Measurements from ENCODE around the gene ISY1.
"Not testable (repeated sequence)": the region's sequence is repeated elsewhere in the genome, so short reads cannot be mapped to it uniquely, and the experiment has no call there.

The ISY1 gene

DNA sequence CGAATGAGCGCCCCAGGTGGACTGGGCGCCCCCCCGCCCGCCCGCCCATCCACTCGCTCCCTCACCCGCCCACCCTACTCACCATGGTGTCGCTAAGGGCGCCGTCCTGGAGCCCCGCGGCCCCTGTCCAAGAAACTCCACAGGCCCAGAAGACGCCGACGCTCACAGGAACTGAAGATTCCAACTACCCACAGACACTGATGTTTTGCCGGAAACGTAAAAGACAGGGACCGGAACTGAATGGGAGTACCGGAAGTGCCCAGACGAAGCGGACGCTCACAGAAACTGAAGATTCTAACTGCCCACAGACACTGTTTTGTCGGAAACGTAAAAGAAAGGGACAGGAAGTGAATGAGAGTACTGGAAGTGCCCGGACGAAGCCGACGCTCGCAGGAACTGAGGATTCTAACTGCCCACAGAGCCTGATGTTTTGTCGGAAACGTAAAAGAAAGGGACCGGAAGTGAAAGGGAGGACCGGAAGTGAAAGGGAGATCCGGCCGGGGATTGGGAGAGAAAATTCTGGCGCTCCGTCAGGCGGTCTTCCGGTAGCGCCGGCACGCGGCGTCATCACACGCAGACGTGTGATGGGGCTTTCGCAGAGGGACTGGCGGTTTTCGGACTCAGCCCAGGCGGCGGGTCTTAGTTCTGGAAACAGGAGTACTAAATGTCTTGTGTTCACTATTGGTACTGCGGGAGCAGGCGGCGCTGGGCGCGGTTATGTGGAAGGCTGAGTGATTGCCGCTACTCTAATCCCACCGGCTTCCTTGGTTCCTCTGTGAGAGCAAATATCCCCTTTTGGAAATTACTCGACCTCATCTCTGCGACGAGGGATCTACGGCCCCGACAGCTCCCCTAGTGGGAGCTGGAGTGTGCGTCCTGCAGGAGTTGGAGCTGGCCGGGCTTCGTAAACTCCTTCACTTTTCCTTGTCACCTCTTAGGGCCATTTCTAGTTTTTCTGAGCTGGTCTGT, at the start of gene ISY1:
TSS of gene ISY1 (minus strand) at position 173 of the 969 bp plus-strand sequence. CDS start at position 85, 88 bp downstream.
- peak; percentile 83 for DNase-seq

DNA sequence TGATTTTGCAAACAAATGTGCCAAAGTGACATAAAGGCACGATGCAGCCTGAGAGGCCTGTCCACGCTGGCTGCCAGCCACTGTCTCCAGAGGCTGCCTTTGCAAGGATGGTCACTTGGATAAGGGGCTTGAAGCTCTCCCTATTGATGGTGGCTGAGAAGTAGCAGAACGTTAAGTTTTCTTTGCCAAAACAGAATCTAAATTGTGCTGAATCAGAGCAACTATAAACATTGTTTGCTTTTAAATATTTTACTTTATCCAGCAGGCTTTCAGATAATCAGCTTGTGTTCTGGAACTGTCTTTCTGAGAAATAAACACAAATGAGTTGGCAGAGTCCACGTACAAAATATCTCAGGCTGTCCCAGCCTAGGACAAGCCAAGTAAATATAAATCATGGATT, 46.6 kb upstream of the ISY1 start:
- no peak for DNase-seq

DNA sequence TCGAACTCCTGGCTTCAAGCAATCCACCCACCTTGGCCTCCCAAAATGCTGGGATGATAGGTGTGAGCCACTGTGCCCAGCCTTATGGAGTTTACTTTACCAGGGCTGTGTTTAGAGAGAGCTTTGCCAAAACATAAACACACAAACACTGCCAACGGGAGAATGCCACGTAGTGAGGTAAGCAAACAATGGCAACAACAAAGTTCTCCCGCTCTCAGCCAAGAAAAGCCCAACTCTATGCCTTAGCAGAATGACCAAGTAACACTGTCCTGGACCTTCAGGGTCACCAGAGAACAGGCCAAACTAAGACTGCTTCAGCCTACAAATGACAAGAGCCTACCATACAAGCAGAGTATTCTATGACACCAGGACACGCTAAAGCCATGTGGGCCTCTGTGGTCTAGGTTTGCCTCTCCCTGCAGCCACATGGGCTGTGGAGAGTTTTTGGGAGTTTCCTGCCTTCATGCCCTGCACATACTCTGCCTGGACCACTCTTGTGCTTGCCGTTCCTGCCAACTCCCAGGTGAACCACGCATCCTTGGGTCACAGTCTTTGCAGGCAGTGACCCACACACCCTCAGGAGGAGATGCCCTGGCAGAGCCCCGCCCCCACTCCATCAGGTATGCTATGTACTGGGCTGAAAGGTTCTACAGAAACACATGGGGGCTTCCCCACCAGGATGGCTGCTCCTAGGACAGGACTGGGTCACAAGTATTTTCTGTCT, 44.4 kb upstream of the ISY1 start:
- no peak for DNase-seq

DNA sequence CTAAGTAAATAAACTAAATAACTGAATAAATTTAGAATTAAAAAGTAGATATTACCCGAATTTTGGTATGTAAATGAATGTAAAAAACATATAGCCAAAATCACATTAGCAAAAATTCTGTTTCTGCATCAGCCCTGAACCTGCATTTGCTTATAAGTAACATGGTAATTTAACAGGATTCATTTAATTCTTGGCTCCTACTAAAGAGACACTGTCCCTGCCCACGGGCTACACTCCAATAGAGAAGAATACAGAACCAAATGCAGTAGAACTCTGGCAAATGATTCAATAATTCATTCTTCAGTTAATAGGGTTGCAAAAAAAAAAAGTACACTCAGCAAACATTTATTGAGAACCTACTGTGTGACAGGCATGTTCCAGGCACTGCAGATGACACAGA, 43.6 kb upstream of the ISY1 start:
- no peak for DNase-seq

DNA sequence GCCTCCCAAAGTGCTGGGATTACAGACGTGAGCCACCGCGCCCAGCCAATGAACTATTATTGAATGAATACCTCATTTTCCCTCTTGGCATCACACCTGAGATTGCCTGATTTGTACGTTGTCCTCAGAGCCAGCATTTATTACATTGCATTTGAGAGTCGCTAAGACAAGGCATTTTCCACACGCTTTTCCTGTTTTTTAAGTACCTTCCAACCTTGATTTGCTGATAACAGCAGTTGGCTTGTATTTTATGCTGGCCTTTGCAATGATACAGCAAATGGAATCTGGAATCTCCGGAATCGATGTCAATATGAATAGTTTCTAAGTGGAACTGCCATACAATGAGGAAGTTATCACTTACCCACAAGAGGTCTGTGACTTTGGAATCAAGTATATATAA, 38.5 kb upstream of the ISY1 start:
- no peak for DNase-seq

DNA sequence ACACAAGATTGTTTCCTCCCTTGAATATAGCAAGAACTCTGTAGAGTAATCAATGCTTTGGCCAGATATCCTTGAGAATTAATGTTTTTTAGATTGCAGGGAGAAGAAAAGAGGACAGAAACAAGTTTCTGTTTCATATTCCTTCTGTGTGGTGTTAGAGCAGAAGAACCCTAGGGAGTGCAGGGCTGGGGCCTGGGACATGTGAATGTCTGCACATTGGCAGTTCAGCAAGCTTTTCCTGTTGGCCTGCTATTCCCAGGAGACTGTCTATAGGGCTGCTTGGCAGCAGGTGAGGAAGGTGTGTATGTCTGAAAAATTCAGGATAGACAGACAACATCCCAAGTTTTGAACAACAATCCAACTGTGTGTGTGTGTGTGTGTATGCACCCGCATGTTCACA, 36.5 kb upstream of the ISY1 start:
- no peak for DNase-seq

DNA sequence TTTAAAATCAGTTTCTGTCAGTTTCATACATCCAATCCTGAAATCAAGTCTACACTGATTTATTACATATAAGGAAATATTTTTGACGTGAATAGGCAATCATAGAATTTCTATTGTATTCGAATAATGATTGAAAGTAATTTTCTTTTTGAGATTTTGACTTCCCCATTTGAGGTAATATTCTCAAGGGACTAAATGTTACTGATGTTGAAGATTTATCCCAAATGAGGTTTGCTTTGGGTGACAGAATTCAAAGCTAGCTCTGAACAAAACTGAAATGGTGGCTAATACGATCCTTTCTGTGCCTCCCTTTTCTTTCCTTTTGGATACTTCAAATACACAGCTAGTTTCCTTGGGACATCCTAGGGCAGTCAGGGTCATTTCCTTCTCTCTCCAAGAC, 35.7 kb upstream of the ISY1 start:
- DNase-seq = no peak

DNA sequence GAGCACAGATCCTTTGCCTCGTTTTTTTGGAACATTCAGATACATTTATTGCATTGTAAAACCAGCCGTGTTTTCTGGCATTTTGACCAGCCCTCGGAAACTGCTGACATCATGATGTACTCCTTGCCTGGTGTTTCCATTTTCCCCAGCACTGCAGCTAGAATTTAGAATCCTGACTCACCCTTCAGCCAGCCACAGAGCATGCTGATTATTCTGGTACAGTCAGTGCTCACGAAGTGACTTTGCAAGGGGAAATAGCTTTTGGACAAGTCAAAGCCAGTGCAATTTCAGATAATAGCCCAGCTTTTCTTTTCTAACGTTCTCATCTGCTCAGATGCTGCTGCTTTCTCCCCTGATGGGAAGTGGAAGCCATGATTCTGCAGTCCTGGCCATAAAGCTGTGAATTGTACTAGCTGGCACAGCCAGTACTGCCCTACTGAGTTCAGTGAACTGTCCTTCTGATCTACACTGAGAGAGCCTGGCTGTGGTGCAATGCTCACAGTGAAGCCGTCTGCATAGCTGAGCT, 34.9 kb upstream of the ISY1 start:
- DNase-seq = no peak

DNA sequence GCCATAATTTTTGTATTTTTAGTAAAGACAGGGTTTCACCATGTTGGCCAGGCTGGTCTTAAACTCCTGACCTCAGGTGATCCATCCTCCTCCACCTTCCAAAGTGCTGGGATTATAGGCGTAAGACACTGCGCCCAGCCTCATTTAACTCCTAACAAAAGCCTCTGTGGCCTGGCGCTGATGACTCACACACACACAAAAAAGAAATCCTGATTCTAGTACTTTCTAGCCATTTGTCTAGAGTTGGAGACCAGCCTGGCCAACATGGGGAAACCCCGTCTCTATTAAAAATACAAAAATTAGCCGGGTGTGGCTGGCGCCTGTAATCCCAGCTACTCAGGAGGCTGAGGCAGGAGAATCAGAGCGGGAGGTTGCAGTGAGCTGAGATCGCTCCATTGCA, 28.9 kb upstream of the ISY1 start:
- not testable (repeated sequence) for DNase-seq

DNA sequence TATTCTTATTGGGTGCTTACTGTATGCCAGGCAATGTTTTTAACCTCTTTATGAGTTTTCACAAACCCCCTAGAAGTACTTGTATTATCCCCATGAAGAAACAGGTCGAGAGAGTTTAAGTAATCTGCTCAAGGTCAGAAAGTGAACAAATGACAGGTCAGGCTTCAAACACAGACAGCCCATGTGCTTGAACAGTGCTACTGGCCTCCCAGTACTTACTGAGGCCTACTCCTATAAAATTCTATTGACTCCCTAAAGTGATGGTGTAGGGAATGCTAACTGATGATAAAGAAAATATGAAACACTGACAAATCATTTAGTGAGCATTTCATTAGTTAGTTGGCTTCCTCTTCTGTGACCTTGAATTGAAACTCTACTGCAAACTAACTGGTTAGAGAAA, 27.0 kb upstream of the ISY1 start:
- no peak for DNase-seq

DNA sequence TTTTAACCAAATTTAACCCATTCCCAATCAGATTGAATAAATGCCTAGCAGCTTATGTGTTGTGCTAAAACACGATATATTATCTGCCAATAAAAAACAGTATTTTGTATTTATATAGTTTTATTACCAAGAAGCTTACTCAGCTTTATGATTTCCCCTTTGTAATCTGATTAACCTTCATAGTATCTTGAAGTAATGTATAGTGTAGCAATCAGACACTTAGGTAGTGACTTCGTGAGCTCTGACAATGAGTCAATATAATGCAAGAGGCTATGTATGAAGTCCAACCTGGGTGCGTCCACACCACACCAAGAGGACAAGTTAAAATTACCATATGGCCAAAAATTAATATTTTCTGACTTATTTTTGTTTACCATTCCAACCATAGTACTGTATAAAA, 24.9 kb upstream of the ISY1 start:
- no peak for DNase-seq

DNA sequence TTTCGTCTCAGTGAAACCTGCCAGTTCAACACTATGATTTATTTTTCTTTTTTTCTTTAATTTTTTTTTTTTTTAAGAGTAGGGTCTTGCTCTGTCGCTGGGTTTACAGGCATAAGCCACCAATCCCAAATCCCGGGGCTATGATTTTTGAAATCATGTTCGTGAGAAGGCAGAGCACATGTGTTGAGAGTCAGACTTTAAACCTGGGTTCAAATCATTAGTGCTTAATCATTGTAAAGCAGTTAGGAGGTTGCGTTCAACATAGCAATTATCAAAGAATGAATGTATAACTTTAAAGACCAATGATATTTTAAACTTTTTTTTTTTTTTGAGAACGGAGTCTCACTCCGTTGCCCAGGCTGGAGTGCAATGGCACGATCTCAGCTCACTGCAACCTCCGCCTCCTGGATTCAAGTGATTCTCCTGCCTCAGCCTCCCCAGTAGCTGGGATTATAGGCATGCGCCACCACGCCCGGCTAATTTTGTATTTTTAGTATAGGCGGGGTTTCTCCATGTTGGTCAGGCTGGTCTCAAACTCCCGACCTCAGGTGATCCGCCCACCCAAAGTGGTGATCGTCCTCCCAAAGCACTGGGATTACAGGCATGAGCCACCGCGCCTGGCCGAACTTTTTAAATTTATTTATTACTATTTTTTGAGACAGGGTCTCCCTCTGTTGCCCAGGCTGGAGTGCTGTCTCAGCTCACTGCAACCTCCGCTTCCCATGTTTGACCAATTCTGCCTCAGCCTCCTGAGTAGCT, 24.1 kb upstream of the ISY1 start:
- DNase-seq = not testable (repeated sequence)

DNA sequence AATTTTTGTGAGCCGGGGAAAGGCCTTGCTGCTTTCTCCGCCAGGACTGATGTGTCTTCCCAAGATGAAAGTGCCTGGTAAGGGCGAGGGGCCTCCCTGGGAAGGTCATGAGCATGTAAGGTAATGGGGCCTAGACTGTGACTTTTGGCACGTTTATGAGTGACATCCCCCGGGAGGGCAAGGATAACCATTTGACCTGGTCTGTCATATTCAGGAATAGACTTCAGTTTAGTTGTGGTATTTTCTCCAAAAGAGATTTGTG, 23.5 kb upstream of the ISY1 start:
- DNase-seq = no peak

DNA sequence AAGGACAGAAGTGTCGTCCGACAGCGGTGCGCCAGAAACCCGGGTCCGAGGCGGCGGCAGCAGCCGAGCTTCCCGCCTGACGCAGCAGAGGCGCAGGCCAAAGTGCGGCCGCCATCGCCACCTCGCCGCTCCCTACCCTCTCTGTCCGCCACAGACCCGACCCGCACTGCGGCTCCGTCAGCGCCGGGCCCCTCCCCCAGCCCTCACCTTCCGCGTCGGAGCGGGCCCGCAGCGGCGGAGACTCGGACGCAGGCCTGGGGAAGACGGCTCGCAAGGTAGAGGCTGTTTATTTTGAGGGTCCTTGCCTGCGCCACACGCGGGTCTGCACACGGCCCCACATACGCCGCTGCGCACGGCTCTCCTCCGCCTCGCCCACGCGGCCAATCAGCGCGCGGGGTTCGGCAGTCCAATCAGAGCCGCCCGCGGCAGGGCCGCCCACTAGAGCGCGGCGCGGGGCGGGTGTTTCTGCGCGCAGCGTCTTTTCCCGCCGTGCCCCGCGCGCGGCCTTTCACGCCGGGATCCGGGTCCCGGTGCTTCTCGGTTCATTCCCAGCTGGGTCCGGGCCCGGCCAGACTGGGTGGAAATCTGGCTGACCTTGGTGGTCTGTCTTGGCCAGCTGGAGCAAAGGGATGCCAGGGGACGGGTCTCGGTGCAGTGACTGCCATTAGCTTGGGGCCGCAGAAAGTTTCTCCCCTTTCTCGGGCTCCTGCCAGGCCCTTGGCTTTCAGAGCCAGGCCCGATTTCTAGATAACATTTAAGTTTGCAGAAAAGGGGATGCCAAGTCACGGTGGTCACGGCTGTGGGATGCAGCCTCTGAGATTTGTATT, 22.9 kb upstream of the ISY1 start, which contains the start of gene CNBP:
TSS of gene CNBP (minus strand) at position 328 of the 827 bp plus-strand sequence. CDS start 12,139 bp downstream, outside the sequence.
- peak; percentile 74 for DNase-seq

DNA sequence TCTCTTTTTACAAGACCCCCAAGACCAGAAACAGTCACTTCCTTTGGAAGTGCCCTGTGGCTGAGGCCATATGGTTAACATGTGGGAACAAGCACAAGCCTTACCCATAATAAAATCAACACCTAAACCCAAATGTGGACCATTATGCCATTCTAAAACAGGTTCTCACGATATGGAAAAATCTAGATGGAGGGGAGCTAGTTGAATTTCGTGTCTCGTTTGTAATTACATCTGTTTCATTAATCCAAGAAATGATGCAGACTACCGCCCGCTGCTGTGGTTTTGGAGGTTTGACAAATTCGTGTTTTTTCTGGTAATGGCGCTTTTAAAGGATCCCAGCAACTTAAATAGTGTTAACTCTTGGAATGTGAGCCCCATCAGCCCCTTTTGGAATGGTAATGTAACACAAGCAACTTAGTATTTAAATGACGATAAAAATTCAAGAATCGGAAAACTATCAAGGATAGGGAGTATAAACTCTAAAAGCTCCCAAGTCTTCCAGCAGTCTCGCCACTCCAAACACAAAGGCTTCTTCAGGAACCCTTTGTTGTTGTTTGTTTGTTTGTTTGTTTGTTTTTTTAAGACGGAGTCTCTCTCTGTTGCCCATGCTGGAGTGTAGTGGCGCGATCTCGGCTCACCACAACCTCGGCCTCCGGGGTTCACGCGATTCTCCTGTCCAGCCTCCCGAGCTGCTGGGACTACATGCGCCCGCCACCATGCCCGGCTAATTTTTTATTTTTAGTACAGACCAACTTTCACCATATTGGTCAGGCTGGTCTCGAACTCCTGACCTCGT, 21.7 kb upstream of the ISY1 start:
- DNase-seq = no peak

DNA sequence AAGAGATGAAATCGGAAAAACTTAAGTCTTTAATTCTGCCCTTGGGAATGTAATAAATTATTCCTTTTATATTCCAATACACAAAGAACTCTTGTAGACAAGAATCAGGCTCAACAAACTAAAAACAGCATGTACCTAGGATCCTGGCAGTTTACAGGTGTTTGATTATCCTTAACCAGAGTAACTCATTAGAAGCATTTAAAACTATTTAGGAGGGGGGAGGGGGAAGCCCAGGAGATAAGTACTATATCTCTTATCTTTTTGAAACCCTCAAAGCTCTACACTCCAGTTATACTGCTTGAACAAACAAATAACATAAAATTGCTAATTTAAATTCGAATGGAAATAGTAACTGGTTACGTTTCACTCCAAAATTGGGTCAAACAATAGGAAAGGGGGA, 21.0 kb upstream of the ISY1 start:
- no peak for DNase-seq

DNA sequence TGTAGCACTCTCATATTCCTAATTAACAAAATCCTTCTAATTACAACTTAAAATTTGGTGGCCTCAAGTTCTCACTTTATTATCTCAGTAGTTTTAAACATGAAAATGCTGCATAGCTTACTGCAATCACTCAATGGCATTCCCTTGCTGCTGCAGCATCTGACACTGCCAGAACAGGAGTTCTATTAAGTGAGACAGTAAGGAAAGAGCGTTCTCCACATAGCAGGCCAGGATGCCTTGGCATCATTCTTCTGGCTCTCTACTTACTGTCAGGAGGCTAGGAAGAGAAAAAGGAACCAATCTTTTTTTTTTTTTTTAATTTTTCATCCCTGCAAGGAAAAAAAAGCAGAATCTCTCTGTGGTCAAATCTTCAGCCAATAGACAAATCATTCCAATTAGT, 19.6 kb upstream of the ISY1 start:
- no peak for DNase-seq

DNA sequence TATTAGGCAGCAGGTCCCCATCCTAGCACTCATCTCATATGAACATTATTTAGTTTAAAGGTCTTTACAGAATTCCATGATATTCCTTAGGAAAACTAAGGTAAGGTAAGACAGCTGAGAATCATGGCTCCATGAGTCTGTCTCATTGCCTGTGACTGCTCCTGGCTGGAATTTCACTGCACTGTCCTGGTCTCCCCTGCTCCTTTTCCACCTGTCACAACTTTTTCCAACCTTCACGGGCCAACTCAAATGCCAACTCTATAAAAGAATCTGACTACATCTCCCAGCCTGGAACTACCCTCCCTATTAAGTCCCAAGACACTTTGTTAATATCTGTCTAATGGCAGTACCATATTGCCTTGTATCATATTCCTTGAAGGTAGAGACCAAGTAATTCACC, 15.2 kb upstream of the ISY1 start:
- DNase-seq = no peak

DNA sequence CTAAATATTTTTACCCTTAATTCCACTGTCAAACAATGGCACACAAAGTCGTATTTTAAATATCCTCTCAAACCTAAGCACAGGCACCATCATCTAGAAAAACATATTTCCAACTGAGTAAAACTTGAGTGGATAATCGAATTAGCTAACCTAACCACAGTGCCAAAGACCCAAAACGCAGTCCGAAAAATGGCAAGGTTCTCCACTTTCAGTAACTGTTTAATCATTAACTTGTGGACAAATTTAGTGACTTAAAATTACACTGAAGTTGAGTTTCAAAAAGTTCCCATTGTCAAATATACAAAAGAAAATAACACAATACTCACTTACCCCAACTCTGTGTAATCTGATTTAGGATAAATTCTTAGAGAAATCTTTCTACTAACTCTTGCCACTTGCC, 12.9 kb upstream of the ISY1 start:
- no peak for DNase-seq

DNA sequence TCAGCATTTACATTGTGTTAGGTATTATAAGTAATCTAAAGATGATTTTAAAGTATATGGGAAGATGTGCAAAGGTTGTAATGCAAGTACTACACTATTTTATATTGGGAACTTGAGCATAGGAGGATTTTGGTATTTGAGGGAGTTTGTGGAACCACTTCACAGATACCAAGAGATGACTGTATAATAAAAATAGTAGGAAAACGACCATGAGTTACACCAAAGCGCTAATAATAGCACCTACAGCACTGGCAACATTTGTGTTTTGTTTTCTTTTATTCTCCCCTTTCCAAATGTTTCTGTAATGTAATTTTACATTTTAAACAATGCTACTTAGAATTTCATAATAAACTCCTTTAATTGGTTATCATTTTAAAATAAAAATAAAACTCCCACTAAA, 12.3 kb upstream of the ISY1 start:
- DNase-seq = no peak

DNA sequence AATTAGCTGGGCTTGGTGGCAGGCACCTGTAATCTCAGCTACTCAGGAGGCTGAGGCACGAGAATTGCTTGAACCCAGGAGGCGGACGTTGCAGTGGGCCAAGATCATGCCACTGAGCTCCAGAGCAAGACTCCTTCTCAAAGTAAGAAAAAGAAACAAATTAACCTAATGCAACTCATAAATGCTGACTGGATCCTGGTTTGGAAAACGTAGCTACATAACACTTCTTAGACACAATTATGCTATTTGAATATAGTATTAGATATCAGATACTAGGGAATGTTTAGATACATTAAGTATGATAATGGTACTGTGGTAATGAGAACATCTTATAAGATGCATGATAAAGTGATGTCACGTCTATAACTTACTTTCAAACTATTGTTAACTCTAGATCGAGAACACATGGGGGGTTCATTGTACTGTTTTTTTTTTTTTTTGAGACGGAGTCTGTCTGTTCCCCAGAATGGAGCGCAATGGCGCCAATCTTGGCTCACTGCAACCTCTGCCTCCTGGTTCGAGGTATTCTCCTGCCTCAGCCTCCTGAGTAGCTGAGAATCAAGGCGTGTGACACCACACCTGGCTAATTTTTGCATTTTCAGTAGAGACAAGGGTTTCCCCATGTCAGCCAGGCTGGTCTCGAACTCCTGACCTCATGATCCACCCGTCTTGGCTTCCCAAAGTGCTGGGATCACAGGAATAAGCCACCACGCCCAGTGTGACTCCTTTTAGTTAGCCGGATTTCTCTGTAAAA, 5.9 kb upstream of the ISY1 start:
- no peak for DNase-seq
